HG03135 (cell line): ENCODE data around the gene KRT40.

Experiments
- ATAC-seq: cut with Tn5 transposase; IDR thresholded peaks from one replicate; pipeline ENCODE4 v1.9.1; 2021; ENCODE audit warnings: mild to moderate bottlenecking, moderate library complexity; ENCODE audit not compliant: unreplicated experiment

Gene KRT40

GRCh38 chr17:40997361-40997760 lies 13.2 kb upstream of the KRT40 start:
- no peak for ATAC-seq

DNA sequence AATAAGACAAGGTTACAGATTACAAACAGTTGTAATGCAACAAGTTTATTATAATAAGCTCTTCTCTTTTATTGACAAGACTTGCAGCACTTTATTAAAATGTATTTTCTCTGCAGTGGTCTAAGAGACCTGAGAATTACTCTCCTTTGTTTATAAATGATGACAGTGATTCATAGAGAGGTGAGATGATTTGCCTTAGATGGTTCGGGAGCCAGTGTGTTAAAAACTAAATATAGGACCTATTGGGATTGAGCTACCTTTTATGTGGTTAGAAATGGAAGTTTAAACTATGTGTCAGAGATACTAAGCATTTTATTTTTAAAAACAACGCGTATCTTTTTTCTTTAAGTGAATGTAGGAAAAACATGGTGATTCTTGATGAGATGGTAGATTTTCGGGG lies 12.7 kb upstream of the KRT40 start:
- no peak for ATAC-seq

- no peak for ATAC-seq
Observed at GRCh38 chr17:40995116-40995515, 11.0 kb upstream of the KRT40 start.

DNA sequence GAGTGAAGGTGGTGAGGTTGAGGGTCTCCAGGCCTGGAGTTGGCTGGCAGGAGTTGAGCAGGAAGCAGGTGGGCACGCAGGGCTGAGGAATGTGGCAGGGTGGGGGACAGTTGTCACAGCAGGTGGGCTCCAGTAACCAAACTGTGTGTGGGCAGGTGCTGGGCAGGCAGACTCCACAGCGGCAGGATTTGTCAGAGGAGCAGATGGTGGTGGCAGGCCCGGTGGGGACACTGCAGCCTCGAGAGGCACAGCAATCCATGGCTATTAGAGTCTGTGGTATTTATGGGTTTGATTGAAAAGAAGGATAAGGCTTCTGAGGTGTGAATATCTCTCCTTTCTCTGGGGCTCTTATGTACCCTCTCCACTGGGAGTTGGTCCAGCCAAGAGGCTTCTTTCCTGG lies 9.7 kb upstream of the KRT40 start, which contains the start of gene KRTAP3-3:
TSS of gene KRTAP3-3 (minus strand) at position 326 of the 400 bp plus-strand sequence. CDS start at position 259, 67 bp downstream.
- no peak for ATAC-seq

DNA sequence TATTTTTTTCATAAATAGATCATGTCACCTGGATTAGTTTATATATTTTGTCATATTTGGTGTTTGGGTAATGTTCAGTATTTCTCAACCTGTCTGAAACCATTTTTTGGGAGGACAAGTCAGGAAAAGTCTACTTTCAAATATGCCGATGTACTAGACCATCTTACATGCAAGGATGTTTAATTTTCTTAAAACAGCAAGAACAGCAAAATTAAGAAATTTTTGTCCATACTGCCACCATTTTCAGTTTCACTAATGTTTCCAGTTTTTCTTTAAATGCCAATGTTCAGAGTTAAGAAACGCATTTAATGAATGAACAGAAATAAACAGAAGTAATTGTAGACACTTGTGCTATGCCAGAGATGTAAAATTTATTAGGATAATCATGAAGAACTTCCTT lies 9.0 kb upstream of the KRT40 start:
- ATAC-seq: no peak

DNA sequence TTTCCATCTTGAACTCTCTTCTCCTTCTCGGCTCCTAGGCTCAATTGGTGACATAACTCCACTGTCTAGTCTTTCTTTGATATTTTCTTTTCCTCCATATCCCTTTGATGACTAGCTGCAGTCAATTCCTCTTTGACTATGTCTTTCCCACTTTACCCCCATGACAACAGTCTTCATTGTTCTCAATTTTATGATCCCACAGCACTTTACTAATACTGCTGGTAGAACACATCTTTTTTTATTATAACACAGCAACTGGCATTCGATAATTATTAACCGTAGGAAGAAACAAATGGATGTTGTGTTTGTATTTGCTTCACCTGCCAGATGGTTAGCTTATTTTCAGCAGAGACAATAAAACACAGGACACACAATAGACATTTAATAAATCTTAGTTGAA lies 8.5 kb upstream of the KRT40 start:
- no peak for ATAC-seq

DNA sequence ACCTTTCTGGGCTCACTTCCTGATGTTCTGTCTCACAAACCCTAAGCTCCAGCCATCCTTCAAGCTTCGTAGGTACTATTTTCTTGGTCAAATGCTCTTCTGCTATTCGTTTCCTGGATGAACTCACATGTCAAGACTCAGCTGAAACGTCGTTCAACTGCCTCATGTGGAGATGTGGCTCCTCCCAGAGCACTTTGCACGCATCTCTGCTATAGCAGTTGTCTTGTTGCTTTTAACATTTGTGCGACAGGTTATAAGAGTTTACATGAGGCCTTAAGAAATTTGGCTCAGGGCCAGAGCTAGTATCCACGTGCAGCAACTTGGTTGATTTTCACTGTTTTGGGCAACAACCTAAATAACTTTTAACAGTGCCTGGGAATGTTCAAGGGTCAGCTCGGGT lies 2.8 kb upstream of the KRT40 start:
- no peak for ATAC-seq

DNA sequence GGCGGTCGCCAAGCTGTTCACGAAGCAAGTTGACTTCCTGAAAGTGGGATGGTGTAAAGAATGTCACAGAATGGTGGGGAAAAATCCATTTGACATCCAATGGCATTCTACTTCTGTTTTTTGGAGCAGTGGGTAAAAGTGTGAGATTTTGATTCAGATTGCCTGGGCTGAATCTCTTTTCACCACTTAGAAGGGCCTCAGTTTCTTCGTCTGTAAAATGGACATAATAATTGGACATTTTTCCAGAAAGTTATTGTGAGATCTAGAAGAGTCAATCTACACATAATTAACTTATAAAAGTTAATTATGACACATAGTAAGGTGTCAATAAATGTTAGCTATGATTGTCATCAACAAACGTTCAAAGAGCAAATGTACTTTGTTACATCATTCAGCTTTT lies 3.0 kb downstream of the KRT40 start:
- ATAC-seq: no peak

GRCh38 chr17:40980596-40980995 lies 3.5 kb downstream of the KRT40 start:
- no peak for ATAC-seq

- no peak for ATAC-seq
Observed at GRCh38 chr17:40980117-40980516, 4.0 kb downstream of the KRT40 start.

GRCh38 chr17:40978575-40979151 lies 5.5 kb downstream of the KRT40 start:
- no peak for ATAC-seq

GRCh38 chr17:40975516-40975915 lies 8.6 kb downstream of the KRT40 start:
- no peak for ATAC-seq

GRCh38 chr17:40974366-40974765 lies 9.8 kb downstream of the KRT40 start:
- no peak for ATAC-seq

GRCh38 chr17:40967582-40967981 lies 16.5 kb downstream of the KRT40 start:
- no peak for ATAC-seq

- no peak for ATAC-seq
Observed at GRCh38 chr17:40966848-40967247, 17.3 kb downstream of the KRT40 start, which contains the start of gene KRT39. TSS of gene KRT39 (minus strand) at chr17:40966948. CDS start at chr17:40966856, 92 bp downstream.

- no peak for ATAC-seq
Observed at GRCh38 chr17:40963838-40964237, 20.3 kb downstream of the KRT40 start.

GRCh38 chr17:40962059-40962561 lies 22.0 kb downstream of the KRT40 start:
- no peak for ATAC-seq

DNA sequence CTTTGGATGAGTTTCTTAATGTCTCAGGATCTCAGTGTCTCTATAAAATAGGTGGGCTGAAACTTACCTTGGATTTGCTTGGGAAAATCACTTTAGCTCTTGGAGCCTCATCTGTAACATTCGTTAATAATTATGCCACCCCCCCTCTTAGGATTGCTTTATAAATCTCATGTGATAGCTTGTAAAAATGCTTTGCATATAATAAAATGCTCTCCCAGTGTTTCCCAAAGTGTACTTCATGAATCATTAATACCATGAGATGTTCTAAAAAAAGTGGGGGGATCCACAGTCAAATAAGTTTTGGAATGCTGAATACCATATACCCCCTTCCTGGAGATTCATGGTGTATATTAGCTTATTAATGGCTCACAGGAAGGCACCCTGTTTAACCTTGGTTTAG lies 22.5 kb downstream of the KRT40 start:
- ATAC-seq: no peak

GRCh38 chr17:40960144-40960543 lies 24.0 kb downstream of the KRT40 start:
- no peak for ATAC-seq

- ATAC-seq: no peak
Observed at GRCh38 chr17:40958086-40958953, 25.8 kb downstream of the KRT40 start.

GRCh38 chr17:40956401-40957254 lies 27.5 kb downstream of the KRT40 start:
- no peak for ATAC-seq
